Measurements from ENCODE around the gene BRIP1. TPM values are rescaled to one million over a fixed set of nuclear protein-coding genes. Genes with fewer than 3 reads are reported as not detected.

Gene BRIP1
- total RNA-seq, 1 donor = 20.9 TPM

GRCh38 chr17:61877837-61878236 lies 14.5 kb upstream of the BRIP1 start:
- H3K4me3 ChIP-seq (ENCODE audit: low read depth, low read length) = no peak overlapping the region
- no peak for DNase-seq (ENCODE audit: low read depth)
- no peak for TF ChIP-seq CTCF (IDR thresholded peaks at IDR 0.05; ENCODE audit: insufficient read depth, low read length)

DNA sequence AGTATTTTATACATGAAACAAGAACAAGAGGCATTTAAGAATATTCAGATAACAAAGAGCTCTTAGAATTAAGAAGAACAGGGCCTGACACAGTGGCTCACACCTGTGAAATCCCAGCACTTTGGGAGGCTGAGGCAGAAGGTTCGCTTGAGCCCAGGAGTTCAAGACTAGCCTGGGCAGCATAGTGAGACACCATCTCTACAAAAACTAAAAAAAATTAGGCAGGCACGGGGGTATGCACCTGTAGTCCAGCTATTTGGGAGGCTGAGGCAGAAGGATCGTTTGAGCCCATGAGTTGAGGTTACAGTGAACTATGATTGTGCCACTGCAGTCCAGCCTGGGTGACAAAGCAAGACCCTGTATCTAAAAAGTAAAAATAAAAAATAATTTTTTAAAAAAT lies 12.5 kb upstream of the BRIP1 start:
- no peak overlapping the region for H3K4me3 ChIP-seq (ENCODE audit: low read depth, low read length)
- no peak for DNase-seq (ENCODE audit: low read depth)
- TF ChIP-seq CTCF (IDR thresholded peaks at IDR 0.05; ENCODE audit: insufficient read depth, low read length) = no peak

- no peak overlapping the region for H3K4me3 ChIP-seq (ENCODE audit: low read depth, low read length)
- no peak for TF ChIP-seq CTCF (IDR thresholded peaks at IDR 0.05; ENCODE audit: insufficient read depth, low read length)
- DNase-seq (ENCODE audit: low read depth) = no peak
These were observed 12.0 kb upstream of the BRIP1 start for GRCh38 chr17:61875285-61875684.

DNA sequence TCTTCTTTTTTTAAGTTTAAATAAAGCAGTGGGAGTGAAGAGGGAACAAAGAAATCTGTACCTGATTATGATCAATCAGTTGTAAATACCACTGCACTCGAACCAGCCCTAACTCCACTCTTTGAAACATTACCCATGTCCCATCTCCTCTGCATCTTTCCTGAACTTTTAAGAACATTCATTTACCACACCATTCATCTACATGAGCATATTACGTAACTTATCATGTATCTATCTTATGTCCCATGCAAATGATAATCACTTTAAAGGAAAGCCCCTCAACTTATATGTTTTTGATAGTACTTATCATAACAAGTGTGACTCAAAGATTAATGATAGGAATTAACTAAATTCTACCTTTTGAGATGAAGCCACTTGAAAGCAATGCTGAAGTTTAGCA lies 10.7 kb upstream of the BRIP1 start:
- DNase-seq (ENCODE audit: low read depth) = no peak
- TF ChIP-seq CTCF (IDR thresholded peaks at IDR 0.05; ENCODE audit: insufficient read depth, low read length) = no peak
- H3K4me3 ChIP-seq (ENCODE audit: low read depth, low read length) = no peak overlapping the region

- TF ChIP-seq CTCF (IDR thresholded peaks at IDR 0.05; ENCODE audit: insufficient read depth, low read length) = no peak
- no peak for DNase-seq (ENCODE audit: low read depth)
- H3K4me3 ChIP-seq (ENCODE audit: low read depth, low read length) = no peak overlapping the region
These were observed 8.8 kb upstream of the BRIP1 start for GRCh38 chr17:61872099-61872498.

- DNase-seq (ENCODE audit: low read depth) = no peak
- no peak overlapping the region for H3K4me3 ChIP-seq (ENCODE audit: low read depth, low read length)
- no peak for TF ChIP-seq CTCF (IDR thresholded peaks at IDR 0.05; ENCODE audit: insufficient read depth, low read length)
These were observed 5.8 kb upstream of the BRIP1 start for GRCh38 chr17:61869138-61869537.

- H3K4me3 ChIP-seq (ENCODE audit: low read depth, low read length) = no peak overlapping the region
- TF ChIP-seq CTCF (IDR thresholded peaks at IDR 0.05; ENCODE audit: insufficient read depth, low read length) = no peak
- no peak for DNase-seq (ENCODE audit: low read depth)
These were observed 4.7 kb upstream of the BRIP1 start for GRCh38 chr17:61868074-61868473.
